ENCODE data around the gene TMEM156. TPM values are rescaled to one million over a fixed set of nuclear protein-coding genes. Genes with fewer than 3 reads are reported as not detected.

The TMEM156 gene
- total RNA-seq, 1 donor from 2014 or later, result 29.5 TPM

DNA sequence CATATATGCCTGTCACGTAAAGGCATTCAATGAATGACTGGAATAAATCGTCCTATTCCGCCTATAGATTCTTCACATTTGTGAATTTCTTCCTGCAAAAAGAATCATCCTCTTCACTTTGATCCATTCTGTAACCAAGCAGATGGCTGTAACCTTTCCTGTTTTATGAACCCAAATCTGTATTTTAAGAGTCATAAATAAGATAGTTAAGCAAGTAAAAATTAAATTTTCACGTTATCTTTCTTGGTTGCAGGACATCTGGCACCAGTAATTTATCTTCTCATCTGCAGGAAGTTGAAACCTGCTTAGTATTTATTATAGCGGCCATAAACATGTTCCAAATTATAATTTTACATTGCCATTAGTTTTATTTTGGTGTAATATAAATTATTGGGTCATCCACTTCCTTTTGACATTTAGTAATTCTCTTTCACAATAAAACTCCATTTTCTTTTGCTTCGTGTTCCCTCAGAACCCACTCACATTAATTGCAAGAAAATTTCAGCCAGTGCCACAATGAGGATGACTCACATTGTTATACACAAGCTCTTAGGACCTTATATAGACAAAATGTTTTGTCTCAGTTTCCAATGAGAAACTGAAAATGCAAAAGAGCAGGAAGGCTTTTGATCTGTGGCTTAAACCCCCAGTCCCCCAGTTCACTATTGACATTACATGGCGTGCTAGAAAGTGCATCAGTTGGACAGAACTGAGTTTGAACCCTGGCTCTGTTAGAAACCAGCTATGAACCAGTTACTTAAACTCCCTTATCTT lies 51.1 kb downstream of the TMEM156 start:
- CTCF ChIA-PET, result no interaction called here
- ATAC-seq (ENCODE audit: low read depth) (no peak), DNase-seq (no peak)
- peaks cover 75% of the 10 kb centered on the region for H3K36me3 Mint-ChIP-seq (ENCODE audit: low read depth)
- POLR2A ChIA-PET, result no interaction called here
- intact Hi-C loops (cut with micrococcal nuclease), result no loop called here
- no peak overlapping the region for H3K4me3 Mint-ChIP-seq
- H3K27ac Mint-ChIP-seq, result no peak overlapping the region
- TF ChIP-seq, protein P1, sequence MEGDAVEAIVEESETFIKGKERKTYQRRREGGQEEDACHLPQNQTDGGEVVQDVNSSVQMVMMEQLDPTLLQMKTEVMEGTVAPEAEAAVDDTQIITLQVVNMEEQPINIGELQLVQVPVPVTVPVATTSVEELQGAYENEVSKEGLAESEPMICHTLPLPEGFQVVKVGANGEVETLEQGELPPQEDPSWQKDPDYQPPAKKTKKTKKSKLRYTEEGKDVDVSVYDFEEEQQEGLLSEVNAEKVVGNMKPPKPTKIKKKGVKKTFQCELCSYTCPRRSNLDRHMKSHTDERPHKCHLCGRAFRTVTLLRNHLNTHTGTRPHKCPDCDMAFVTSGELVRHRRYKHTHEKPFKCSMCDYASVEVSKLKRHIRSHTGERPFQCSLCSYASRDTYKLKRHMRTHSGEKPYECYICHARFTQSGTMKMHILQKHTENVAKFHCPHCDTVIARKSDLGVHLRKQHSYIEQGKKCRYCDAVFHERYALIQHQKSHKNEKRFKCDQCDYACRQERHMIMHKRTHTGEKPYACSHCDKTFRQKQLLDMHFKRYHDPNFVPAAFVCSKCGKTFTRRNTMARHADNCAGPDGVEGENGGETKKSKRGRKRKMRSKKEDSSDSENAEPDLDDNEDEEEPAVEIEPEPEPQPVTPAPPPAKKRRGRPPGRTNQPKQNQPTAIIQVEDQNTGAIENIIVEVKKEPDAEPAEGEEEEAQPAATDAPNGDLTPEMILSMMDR (IDR thresholded peaks at IDR 0.05), result no peak
- no peaks in the 10 kb centered on the region for H3K27me3 Mint-ChIP-seq
- peaks cover 29% of the 10 kb centered on the region for H3K4me1 Mint-ChIP-seq
- no peaks in the 10 kb centered on the region for H3K9me3 Mint-ChIP-seq

DNA sequence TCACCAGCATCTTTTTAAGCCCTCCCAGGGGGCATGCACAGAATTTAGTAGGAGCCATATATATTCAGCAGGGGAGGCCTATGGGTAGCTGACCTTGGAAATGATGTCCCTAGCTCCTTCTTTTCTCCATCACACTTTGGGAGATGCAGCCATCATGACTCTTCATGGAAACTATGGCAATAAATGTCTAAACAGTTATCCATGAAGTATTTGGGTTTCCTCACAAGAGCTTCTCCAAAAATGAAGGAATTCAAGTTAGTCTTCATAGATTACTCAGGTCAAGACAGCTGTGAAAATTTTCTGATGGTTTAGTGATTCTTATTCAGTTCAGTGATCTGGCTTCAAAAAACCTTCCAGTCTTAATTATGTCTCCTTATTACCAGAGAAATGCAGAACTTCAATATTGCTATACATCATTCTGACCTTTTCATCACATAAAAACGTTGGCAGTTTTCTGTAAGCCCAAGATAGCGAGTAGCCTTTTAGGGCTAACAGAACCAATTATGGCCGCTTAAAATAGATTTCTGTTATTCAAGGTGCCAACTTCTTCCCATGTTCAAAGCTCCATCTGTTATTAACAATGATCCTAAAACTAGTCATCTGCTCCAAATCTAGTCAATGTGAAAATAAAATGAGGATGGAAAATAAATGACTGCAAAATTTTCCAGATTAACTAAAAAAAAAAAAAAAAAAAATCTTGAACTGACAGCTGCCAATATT lies 52.5 kb downstream of the TMEM156 start:
- H3K9me3 Mint-ChIP-seq, result no peaks in the 10 kb centered on the region
- intact Hi-C loops (cut with micrococcal nuclease), result no loop called here
- TF ChIP-seq, protein P1 (IDR thresholded peaks at IDR 0.05), result no peak
- ChIA-PET POLR2A (no interaction called here), CTCF (interaction anchor here (0.6 kb wide), 1 partner anchor 66 kb away, joined by 4 read pairs; no protein-coding TSS in a partner anchor)
- DNase-seq (no peak), ATAC-seq (ENCODE audit: low read depth) (no peak)
- H3K4me3 Mint-ChIP-seq, result no peak overlapping the region
- no peaks in the 10 kb centered on the region for H3K27me3 Mint-ChIP-seq
- H3K27ac Mint-ChIP-seq, result no peak overlapping the region
- peaks cover 76% of the 10 kb centered on the region for H3K36me3 Mint-ChIP-seq (ENCODE audit: low read depth)
- peaks cover 16% of the 10 kb centered on the region for H3K4me1 Mint-ChIP-seq

DNA sequence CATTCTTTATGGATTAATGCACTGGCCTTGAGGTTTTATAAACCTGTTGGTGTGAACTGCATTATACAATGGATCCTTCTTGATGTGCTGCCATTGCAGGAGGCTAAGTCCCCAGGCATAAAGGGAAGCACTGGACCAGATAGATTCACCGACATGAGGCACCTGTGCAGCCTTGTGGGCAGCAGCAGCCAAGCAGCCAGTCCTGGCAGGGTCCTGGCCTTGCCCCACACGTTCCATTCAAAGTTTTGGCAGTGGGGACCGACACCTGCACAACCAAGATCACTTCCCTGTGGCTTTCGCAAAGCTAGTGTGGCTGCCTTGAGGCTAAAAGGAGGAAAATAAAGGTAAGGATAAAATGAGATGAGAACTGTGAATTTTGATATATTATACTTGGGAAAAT lies 53.1 kb downstream of the TMEM156 start:
- Mint-ChIP-seq H3K4me1 (peaks cover 12% of the 10 kb centered on the region), H3K9me3 (no peaks in the 10 kb centered on the region), H3K36me3 (ENCODE audit: low read depth) (peaks cover 72% of the 10 kb centered on the region), H3K27ac (no peak overlapping the region), H3K27me3 (no peaks in the 10 kb centered on the region), H3K4me3 (no peak overlapping the region)
- ATAC-seq (ENCODE audit: low read depth) (no peak), DNase-seq (no peak)
- intact Hi-C loops (cut with micrococcal nuclease), result no loop called here
- ChIA-PET CTCF (interaction anchor here (0.6 kb wide), 1 partner anchor 67 kb away, joined by 4 read pairs; no protein-coding TSS in a partner anchor), POLR2A (no interaction called here)
- TF ChIP-seq, protein P1 (IDR thresholded peaks at IDR 0.05), result no peak

DNA sequence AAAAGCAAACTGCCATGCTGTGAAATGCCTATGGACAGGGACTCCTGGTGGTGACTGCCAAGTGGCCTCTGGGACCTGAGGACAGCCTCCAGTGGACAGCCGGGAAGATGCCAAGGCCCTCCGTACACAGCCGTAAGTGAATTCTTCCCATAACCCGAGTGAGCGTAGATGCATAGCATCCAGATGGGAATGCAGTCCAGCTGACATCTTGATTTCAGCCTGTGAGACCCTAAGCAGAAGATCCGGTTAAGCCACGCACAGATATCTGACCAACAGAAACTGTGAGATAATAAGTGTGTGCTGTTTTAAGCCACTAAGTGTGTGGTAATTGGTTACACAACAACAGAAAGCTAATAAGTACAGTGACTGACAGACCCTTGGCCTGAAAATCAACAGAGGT lies 55.9 kb downstream of the TMEM156 start:
- Mint-ChIP-seq H3K36me3 (ENCODE audit: low read depth) (peaks cover 52% of the 10 kb centered on the region), H3K27me3 (no peaks in the 10 kb centered on the region), H3K4me3 (no peak overlapping the region), H3K4me1 (peaks cover 4% of the 10 kb centered on the region), H3K27ac (no peak overlapping the region), H3K9me3 (no peaks in the 10 kb centered on the region)
- POLR2A ChIA-PET, result interaction anchor here (0.6 kb wide), 1 partner anchor 51 kb away, joined by 9 read pairs; no protein-coding TSS in a partner anchor
- DNase-seq (no peak), ATAC-seq (ENCODE audit: low read depth) (no peak)
- TF ChIP-seq, protein P1 (IDR thresholded peaks at IDR 0.05), result no peak
- CTCF ChIA-PET, result no interaction called here
- intact Hi-C loops (cut with micrococcal nuclease), result no loop called here

DNA sequence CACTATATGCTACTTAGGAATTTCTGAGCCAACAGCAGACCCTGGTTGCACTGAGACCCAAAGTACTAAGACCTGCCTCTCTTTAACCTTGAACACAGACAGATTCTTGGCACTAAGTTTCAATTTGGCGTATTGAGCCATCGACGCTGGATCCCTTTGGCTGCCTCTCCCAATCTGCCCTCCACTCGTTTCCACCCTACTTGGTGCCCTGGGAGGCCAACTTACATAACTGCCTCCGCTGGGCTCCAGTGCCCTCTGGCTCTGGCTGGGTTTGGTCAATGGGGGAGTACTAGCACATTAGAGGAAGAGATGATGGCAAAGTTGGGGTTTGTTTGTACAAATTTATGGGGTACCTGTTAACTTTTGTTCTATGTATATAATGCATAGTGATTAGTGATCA lies 63.5 kb downstream of the TMEM156 start:
- POLR2A ChIA-PET, result no interaction called here

More for the DNA sequence above, 63.5 kb downstream of the TMEM156 start:
- intact Hi-C loops (cut with micrococcal nuclease), result loop anchor here (5.0 kb wide), 1 partner anchor 36 kb away; no protein-coding TSS in a partner anchor
- DNase-seq, result no peak
- ATAC-seq (ENCODE audit: low read depth), result no peak
- H3K4me3 Mint-ChIP-seq, result no peak overlapping the region
- H3K27me3 Mint-ChIP-seq, result no peaks in the 10 kb centered on the region
- no peak overlapping the region for H3K27ac Mint-ChIP-seq
- CTCF ChIA-PET, result no interaction called here
- peaks cover 71% of the 10 kb centered on the region for H3K36me3 Mint-ChIP-seq (ENCODE audit: low read depth)
- no peaks in the 10 kb centered on the region for H3K9me3 Mint-ChIP-seq
- H3K4me1 Mint-ChIP-seq, result peaks cover 7% of the 10 kb centered on the region
- TF ChIP-seq, protein P1 (IDR thresholded peaks at IDR 0.05), result no peak
